ENCODE data around the gene CPNE8. TPM values are rescaled to one million over a fixed set of nuclear protein-coding genes. Genes with fewer than 3 reads are reported as not detected.

CPNE8 gene
- polyA plus RNA-seq, 1 donor (not counting 4 experiments of a cell fraction or from before 2014, with no cell fraction given): 25.7 TPM

DNA sequence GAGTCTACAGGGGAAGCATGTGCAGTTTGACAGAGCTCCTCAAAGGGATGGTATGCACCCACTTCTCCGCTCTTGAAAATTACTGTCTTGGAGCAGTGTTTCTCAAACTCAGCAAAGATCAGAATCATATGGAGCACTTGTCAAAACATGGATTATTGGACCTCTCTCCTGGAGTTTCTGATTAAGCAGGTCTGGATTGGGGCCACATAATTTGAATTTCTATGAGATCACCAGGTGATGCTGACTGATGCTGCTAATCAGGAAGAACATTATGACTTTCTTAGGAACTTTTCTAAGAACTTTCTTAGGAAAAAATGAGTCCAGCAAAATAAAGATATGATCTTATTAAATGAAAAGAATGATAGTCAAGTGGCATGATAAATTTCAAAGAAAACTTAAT, 144.3 kb downstream of the CPNE8 start:
- peak; percentile 26 for FAIRE-seq
- dilution Hi-C loops (cut with MboI; ENCODE audit: extremely low pct_ligation_motif_present, low sequenced_read_pairs): no loop called here

DNA sequence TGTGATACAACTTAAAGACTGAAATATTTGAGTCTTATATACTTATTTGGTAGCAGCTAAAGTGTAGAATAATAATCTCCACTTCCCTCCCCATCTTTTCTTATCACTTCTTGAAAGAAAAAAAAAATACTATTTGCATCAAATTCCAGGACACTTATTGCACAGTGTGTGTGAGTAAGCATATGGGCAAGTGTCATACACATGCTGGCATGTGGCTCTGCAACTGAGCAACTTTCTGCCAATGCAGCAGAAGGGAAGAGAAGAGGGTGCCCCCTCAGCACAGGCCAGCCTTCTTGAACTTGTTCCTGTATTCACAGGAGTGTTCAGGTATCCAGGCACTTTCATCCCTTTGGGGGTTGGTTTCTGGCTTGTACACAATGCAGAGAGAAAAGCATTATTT, 145.8 kb downstream of the CPNE8 start:
- Histone ChIP-seq H3K4me3 (ENCODE audit: control insufficient read depth in 2 of 3, extremely low read depth in 1 of 3, insufficient read depth in 2 of 3, low read depth in 1 of 3, low read length in 3 of 3) (no peak overlapping the region), H3K9ac (ENCODE audit: control insufficient read depth, extremely low read depth, insufficient read depth, low read length) (no peak overlapping the region), H4K20me1 (ENCODE audit: control insufficient read depth, extremely low read depth, insufficient read depth, low read length) (no peaks in the 10 kb centered on the region), H3K9me1 (ENCODE audit: control insufficient read depth, extremely low read depth, insufficient read depth, low read length) (no peaks in the 10 kb centered on the region), H3K79me2 (ENCODE audit: control insufficient read depth, insufficient read depth, low read length) (no peaks in the 10 kb centered on the region), H2AFZ (ENCODE audit: control insufficient read depth, low read length) (no peak overlapping the region), H3K27me3 (ENCODE audit: control insufficient read depth, extremely low read depth, insufficient read depth, low read length) (no peaks in the 10 kb centered on the region), H3K36me3 (ENCODE audit: control insufficient read depth in 2 of 2, extremely low read depth in 1 of 2, insufficient read depth in 2 of 2, low read length in 2 of 2) (no peaks in the 10 kb centered on the region), H3K9me3 (ENCODE audit: control insufficient read depth, low read depth, low read length) (no peaks in the 10 kb centered on the region), H3K4me2 (ENCODE audit: control insufficient read depth, extremely low read depth, insufficient read depth, low read depth, low read length) (no peak overlapping the region), H3K4me1 (ENCODE audit: control insufficient read depth, extremely low read depth, insufficient read depth, low read length) (peaks cover 5% of the 10 kb centered on the region), H3K27ac (ENCODE audit: control insufficient read depth, insufficient read depth, low read length) (no peak overlapping the region)
- TF ChIP-seq EZH2 (IDR thresholded peaks at IDR 0.05; ENCODE audit: low read length): no peak
- TF ChIP-seq, protein P1, sequence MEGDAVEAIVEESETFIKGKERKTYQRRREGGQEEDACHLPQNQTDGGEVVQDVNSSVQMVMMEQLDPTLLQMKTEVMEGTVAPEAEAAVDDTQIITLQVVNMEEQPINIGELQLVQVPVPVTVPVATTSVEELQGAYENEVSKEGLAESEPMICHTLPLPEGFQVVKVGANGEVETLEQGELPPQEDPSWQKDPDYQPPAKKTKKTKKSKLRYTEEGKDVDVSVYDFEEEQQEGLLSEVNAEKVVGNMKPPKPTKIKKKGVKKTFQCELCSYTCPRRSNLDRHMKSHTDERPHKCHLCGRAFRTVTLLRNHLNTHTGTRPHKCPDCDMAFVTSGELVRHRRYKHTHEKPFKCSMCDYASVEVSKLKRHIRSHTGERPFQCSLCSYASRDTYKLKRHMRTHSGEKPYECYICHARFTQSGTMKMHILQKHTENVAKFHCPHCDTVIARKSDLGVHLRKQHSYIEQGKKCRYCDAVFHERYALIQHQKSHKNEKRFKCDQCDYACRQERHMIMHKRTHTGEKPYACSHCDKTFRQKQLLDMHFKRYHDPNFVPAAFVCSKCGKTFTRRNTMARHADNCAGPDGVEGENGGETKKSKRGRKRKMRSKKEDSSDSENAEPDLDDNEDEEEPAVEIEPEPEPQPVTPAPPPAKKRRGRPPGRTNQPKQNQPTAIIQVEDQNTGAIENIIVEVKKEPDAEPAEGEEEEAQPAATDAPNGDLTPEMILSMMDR (optimal IDR thresholded peaks at IDR 0.05 in 1 of 3, IDR thresholded peaks at IDR 0.05 in 1 of 3, conservative IDR thresholded peaks at IDR 0.05 in 1 of 3; ENCODE audit: extremely low read depth in 1 of 3, insufficient read depth in 2 of 3, low read length in 3 of 3): no peak
- no peak for FAIRE-seq
- dilution Hi-C loops (cut with MboI; ENCODE audit: extremely low pct_ligation_motif_present, low sequenced_read_pairs): no loop called here
- no peak for DNase-seq (ENCODE audit: low read depth, low spot score)

More for the DNA sequence above, 144.3 kb downstream of the CPNE8 start:
- no peaks in the 10 kb centered on the region for H3K36me3 ChIP-seq (ENCODE audit: control insufficient read depth in 2 of 2, extremely low read depth in 1 of 2, insufficient read depth in 2 of 2, low read length in 2 of 2)
- no peak overlapping the region for H2AFZ ChIP-seq (ENCODE audit: control insufficient read depth, low read length)
- no peaks in the 10 kb centered on the region for H3K9me1 ChIP-seq (ENCODE audit: control insufficient read depth, extremely low read depth, insufficient read depth, low read length)
- no peak for TF ChIP-seq EZH2 (IDR thresholded peaks at IDR 0.05; ENCODE audit: low read length)
- TF ChIP-seq, protein P1 (optimal IDR thresholded peaks at IDR 0.05 in 1 of 3, IDR thresholded peaks at IDR 0.05 in 1 of 3, conservative IDR thresholded peaks at IDR 0.05 in 1 of 3; ENCODE audit: extremely low read depth in 1 of 3, insufficient read depth in 2 of 3, low read length in 3 of 3): no peak
- H4K20me1 ChIP-seq (ENCODE audit: control insufficient read depth, extremely low read depth, insufficient read depth, low read length): no peaks in the 10 kb centered on the region
- H3K4me3 ChIP-seq (ENCODE audit: control insufficient read depth in 2 of 3, extremely low read depth in 1 of 3, insufficient read depth in 2 of 3, low read depth in 1 of 3, low read length in 3 of 3): no peak overlapping the region
- peak overlapping the region; percentile 7 for H3K27ac ChIP-seq (ENCODE audit: control insufficient read depth, insufficient read depth, low read length)
- no peak overlapping the region for H3K4me2 ChIP-seq (ENCODE audit: control insufficient read depth, extremely low read depth, insufficient read depth, low read depth, low read length)
- H3K9ac ChIP-seq (ENCODE audit: control insufficient read depth, extremely low read depth, insufficient read depth, low read length): no peak overlapping the region
- H3K4me1 ChIP-seq (ENCODE audit: control insufficient read depth, extremely low read depth, insufficient read depth, low read length): peaks cover 5% of the 10 kb centered on the region
- no peak for DNase-seq (ENCODE audit: low read depth, low spot score)
- no peaks in the 10 kb centered on the region for H3K27me3 ChIP-seq (ENCODE audit: control insufficient read depth, extremely low read depth, insufficient read depth, low read length)
- no peaks in the 10 kb centered on the region for H3K9me3 ChIP-seq (ENCODE audit: control insufficient read depth, low read depth, low read length)
- H3K79me2 ChIP-seq (ENCODE audit: control insufficient read depth, insufficient read depth, low read length): no peaks in the 10 kb centered on the region
